Measurements from ENCODE around the gene SMS. TPM values are rescaled to one million over a fixed set of nuclear protein-coding genes. Genes with fewer than 3 reads are reported as not detected.

Gene SMS
- total RNA-seq, 2 donors from 2014 or later = 57.0 to 116 TPM

DNA sequence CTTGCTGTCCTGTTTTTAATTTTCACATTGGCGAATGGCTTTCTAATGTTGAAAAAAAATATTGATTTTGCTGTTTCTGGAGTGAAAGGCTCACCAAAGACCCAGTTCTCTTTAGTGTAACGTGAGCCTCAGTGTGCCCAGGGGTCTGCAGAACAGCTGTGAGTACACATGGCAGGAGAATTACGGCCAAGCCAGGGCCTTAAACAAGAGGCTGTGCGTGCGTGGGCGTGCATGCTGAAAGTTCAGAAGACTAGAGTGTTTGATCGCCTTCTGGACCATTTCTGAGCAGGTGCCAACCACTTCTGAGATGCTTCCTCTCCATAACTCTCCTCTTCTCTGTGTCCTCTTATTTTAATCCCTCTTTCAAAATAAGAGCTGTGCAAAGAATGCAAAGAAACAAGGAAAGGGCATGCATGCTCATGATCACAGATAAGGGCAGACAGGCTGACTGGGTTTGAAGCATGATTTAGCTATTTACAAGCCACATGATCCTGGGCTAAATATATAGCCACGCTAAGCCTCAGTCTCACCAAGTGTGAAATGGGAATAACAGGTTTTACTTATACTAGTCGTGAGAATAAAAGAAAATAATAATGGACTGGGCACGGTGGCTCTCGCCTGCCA lies 101.5 kb downstream of the SMS start:
- no peak overlapping the region for H3K4me3 ChIP-seq
- no peaks in the 10 kb centered on the region for H3K36me3 ChIP-seq
- TF ChIP-seq, protein P1, sequence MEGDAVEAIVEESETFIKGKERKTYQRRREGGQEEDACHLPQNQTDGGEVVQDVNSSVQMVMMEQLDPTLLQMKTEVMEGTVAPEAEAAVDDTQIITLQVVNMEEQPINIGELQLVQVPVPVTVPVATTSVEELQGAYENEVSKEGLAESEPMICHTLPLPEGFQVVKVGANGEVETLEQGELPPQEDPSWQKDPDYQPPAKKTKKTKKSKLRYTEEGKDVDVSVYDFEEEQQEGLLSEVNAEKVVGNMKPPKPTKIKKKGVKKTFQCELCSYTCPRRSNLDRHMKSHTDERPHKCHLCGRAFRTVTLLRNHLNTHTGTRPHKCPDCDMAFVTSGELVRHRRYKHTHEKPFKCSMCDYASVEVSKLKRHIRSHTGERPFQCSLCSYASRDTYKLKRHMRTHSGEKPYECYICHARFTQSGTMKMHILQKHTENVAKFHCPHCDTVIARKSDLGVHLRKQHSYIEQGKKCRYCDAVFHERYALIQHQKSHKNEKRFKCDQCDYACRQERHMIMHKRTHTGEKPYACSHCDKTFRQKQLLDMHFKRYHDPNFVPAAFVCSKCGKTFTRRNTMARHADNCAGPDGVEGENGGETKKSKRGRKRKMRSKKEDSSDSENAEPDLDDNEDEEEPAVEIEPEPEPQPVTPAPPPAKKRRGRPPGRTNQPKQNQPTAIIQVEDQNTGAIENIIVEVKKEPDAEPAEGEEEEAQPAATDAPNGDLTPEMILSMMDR (IDR thresholded peaks at IDR 0.05) = no peak
- TF ChIP-seq POLR2A (IDR thresholded peaks at IDR 0.05) (no peak), POLR2AphosphoS5 (IDR thresholded peaks at IDR 0.05) (no peak)
- no peaks in the 10 kb centered on the region for H3K9me3 ChIP-seq
- no peaks in the 10 kb centered on the region for H3K27me3 ChIP-seq (replicated peaks; ENCODE audit: insufficient read depth)
- WGBS = 70% methylated on average over 11 of the region's 11 CpGs
- no peaks in the 10 kb centered on the region for H3K4me1 ChIP-seq (replicated peaks)
- H3K27ac ChIP-seq = no peak overlapping the region
- no peak for DNase-seq (ENCODE audit: low spot score)
- intact Hi-C loops (cut with DNase I) = no loop called here

DNA sequence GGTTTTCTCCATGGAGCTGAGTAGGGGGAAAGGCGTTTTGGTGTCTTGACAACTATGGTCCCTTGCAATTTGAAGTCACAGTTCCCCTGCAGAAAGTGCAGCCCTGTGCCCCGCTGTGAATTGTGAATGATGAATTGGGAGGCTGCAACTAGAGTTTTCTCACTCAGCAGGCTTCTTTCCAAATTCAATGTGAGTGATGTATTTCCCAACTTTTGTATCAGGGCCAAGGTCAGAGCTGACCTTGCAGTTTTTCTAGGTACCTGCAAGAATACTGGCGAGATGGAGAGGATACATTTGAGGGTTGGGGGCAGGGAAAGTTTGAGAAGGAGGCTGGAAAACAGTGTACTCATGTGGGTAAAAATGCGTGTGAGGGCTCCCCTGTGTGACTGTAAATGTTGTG lies 103.4 kb downstream of the SMS start:
- H3K4me1 ChIP-seq (replicated peaks) = no peaks in the 10 kb centered on the region
- TF ChIP-seq, protein P1 (IDR thresholded peaks at IDR 0.05) = no peak
- TF ChIP-seq POLR2AphosphoS5 (IDR thresholded peaks at IDR 0.05) (no peak), POLR2A (IDR thresholded peaks at IDR 0.05) (no peak)
- H3K27ac ChIP-seq = no peak overlapping the region
- no peaks in the 10 kb centered on the region for H3K36me3 ChIP-seq
- H3K27me3 ChIP-seq (replicated peaks; ENCODE audit: insufficient read depth) = no peaks in the 10 kb centered on the region
- H3K4me3 ChIP-seq = no peak overlapping the region
- no peaks in the 10 kb centered on the region for H3K9me3 ChIP-seq
- intact Hi-C loops (cut with DNase I) = no loop called here
- DNase-seq (ENCODE audit: low spot score) = no peak
- WGBS = 90% methylated on average over 4 of the region's 4 CpGs

Other genes with a start within 250 kb of the SMS start
- 1 to 10 TPM in 1 of 2 donors, not detected in 1; 4.2 TPM for gene SMPX, start 182.6 kb upstream of the SMS start, total RNA-seq
- gene MBTPS2, start 101.1 kb upstream of the SMS start, total RNA-seq = 10 to 100 TPM; 14.0 to 14.4 TPM
- 10 to 100 TPM in 1 of 2 donors, under 1 TPM in 1; 0.82 to 13.7 TPM for gene YY2, start 84.7 kb upstream of the SMS start, total RNA-seq
- gene PHEX, start 91.6 kb downstream of the SMS start, total RNA-seq = under 1 TPM; 0.34 to 0.82 TPM